Large intestine (tissue), 3 donors: ENCODE data around the gene RRP1B. TPM values are rescaled to one million over a fixed set of nuclear protein-coding genes. Genes with fewer than 3 reads are reported as not detected.
"Not testable (repeated sequence)": the region's sequence is repeated elsewhere in the genome, so short reads cannot be mapped to it uniquely, and the experiment has no call there.

ENCODE experiments used
- DNase-seq, 2 donors: peaks; one replicate each; pipeline versions ENCODE4 v3.0.0 to v3.0.0-alpha.2; 2013
- H3K27ac ChIP-seq: one replicate; pipeline ENCODE4 v1.5.1; 2013; ENCODE audit warnings: low read length
- H3K27me3 ChIP-seq: 2 replicates; pipeline ENCODE4 v1.6.1; 2013; ENCODE audit warnings: low read length; ENCODE audit not compliant: control insufficient read depth, insufficient read depth
- H3K36me3 ChIP-seq: 2 replicates; pipeline ENCODE4 v1.6.1; 2013; ENCODE audit warnings: low read length; ENCODE audit not compliant: control insufficient read depth, insufficient read depth
- H3K4me1 ChIP-seq: one replicate; pipeline ENCODE4 v1.6.1; 2013; ENCODE audit warnings: low read length; ENCODE audit not compliant: control insufficient read depth, insufficient read depth
- H3K4me3 ChIP-seq: one replicate; pipeline ENCODE4 v1.5.1; 2013; ENCODE audit warnings: low read length
- H3K9me3 ChIP-seq: one replicate; pipeline ENCODE4 v1.6.1; 2013; ENCODE audit warnings: mild to moderate bottlenecking, low read depth, low read length, moderate library complexity; ENCODE audit not compliant: control insufficient read depth
- WGBS: methylation state at CpG from one replicate; pipeline ENCODE4 v1.1.5; 2013; ENCODE audit warnings: low lambda C conversion rate; ENCODE audit not compliant: insufficient coverage; 5-methylcytosine and 5-hydroxymethylcytosine counted together
- polyA plus RNA-seq: library from polyadenylated mRNA; unstranded; fragments of 120-200 nt; gene quantifications from one replicate; pipeline ENCODE4 v1.2.1, GENCODE V29; 2013

Gene RRP1B
- polyA plus RNA-seq, 1 donor = 21.1 TPM

DNA sequence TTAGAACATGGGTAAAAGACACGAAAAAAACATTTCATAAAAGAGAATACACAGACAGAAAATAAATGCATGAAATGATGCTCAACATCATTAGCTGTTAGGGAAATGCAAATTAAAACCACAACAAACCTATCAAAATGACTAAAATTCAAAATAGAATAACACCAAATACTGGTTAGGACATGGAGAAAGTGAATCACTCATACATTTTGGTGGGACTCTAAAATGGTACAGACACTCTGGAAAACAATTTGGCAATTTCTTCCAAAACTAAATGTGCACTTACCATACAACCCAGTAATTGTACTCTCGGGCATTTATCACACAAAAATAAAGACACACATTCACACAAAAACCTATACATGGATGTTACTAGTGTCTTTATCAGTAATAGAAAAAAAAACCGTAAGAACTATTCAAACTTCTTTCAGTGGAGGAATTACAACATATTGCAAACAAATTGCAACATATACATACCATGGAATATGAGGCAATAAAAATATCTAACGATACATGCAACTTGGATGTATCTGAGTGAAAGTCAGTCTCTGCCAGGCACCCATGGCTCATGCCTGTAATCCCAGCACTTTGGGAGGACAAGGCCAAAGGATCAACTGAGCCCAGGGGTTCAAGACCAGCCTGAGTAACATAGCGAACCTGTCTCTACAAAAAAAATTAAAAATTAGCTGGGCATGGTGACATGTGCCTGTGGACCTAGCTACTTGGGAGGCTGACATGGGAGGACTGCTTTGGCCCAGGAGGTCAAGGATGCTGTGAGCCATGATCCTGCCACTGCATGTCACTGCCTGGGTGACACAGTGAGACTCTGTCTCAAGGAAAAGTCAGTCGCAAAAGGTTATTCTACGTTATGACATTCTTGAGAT is 19.6 kb upstream of the RRP1B start:
- no peak overlapping the region for H3K4me3 ChIP-seq
- no peaks in the 10 kb centered on the region for H3K36me3 ChIP-seq
- peaks cover 5% of the 10 kb centered on the region for H3K4me1 ChIP-seq
- peak overlapping the region; percentile 70 for H3K27ac ChIP-seq
- WGBS = 86% methylated on average over 1 of the region's 7 CpGs
- H3K27me3 ChIP-seq = no peaks in the 10 kb centered on the region
- peak; percentile 57 to 81 for DNase-seq
- peaks cover 5% of the 10 kb centered on the region for H3K9me3 ChIP-seq

DNA sequence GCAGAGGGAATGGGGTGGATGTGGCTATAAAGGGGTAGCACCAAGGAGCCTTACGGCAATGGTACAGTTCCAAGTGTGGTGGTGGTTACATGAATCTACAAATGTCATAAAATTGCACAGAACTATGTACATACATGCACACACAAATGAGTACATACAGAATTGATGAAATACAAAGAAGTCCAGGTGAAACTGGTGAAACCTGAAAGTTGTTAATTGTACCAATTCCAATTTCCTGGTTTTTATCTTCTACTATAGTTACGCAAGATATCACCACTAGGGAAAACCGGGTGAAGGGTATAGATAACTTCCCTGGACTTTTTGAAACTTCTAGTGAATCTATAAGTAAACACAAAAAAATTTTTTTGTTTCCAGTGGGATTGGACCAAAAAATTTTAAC is 19.0 kb upstream of the RRP1B start:
- 24% methylated on average over 2 of the region's 3 CpGs for WGBS
- Histone ChIP-seq H3K27ac (peak overlapping the region; percentile 70), H3K36me3 (no peaks in the 10 kb centered on the region), H3K9me3 (peaks cover 5% of the 10 kb centered on the region), H3K27me3 (no peaks in the 10 kb centered on the region), H3K4me3 (no peak overlapping the region), H3K4me1 (peaks cover 5% of the 10 kb centered on the region)
- DNase-seq = peak in 1 of 2 donors; percentile 70

DNA sequence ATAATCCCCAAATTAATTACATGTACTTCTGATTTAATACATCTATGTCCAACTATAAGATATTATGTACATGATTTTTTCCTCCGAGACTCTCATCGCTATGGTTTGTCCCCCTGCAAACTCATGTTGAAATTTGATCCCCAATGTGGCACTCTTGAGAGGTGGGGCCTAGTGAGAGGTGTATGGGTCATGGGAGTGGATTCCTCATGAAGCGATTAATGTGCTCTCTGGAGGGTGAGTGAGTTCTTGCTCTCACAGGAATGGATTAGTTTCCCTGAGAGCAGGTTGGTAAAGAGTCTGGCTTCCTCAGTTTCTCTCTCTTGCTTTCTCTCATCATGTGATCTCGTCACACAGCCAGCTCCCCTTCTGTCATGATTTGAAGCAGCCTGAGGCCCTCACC is 16.2 kb upstream of the RRP1B start:
- Histone ChIP-seq H3K4me3 (no peak overlapping the region), H3K27ac (no peak overlapping the region), H3K36me3 (no peaks in the 10 kb centered on the region), H3K9me3 (peaks cover 5% of the 10 kb centered on the region), H3K27me3 (no peaks in the 10 kb centered on the region), H3K4me1 (peaks cover 15% of the 10 kb centered on the region)
- 93% methylated on average over 3 of the region's 4 CpGs for WGBS
- no peak for DNase-seq

DNA sequence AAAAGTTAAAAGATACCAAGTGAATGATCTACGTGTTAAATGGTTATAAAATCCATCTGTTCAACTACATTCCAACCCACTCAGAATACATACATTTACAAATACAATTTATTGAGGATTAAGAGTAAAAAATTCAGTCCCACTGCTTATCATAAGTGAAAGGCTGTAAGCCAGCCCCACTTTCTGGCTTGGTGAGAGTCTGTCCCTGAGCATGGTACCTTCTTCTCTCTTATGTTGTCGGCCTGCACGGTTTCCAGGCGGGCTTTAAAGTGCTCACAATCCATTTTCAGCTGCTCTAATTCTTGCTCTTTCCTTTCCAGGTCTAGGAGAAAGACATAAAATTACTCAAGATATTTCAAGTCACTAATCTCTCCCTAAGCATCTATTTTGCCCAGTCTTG is 15.3 kb upstream of the RRP1B start:
- 90% methylated on average over 2 of the region's 4 CpGs for WGBS
- H3K4me1 ChIP-seq = peaks cover 15% of the 10 kb centered on the region
- H3K27ac ChIP-seq = no peak overlapping the region
- no peaks in the 10 kb centered on the region for H3K36me3 ChIP-seq
- H3K9me3 ChIP-seq = peaks cover 5% of the 10 kb centered on the region
- no peak overlapping the region for H3K4me3 ChIP-seq
- H3K27me3 ChIP-seq = no peaks in the 10 kb centered on the region
- DNase-seq = no peak

DNA sequence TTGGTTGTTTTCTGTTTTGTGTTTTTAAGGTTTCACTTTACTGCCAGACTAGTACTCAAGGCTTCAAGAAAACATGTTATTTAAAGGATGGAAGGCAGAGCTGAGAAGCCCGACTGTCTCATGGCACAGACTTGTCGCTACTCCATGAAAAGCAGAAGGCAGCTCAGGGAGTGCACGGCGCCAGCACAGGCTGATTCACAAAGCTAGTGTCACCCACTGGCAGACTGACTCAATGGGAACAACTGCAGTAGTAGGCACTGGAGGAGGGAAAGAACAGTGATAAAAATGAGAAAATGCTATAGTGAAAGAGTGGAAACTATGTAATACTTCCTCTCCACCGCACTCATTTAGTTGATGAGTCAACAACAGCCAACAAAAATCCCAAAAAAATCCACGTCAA is 14.8 kb upstream of the RRP1B start:
- DNase-seq = no peak
- no peak overlapping the region for H3K27ac ChIP-seq
- H3K27me3 ChIP-seq = no peaks in the 10 kb centered on the region
- H3K36me3 ChIP-seq = no peaks in the 10 kb centered on the region
- WGBS = no CpG with 5 or more reads among the region's 6 CpGs
- peaks cover 15% of the 10 kb centered on the region for H3K4me1 ChIP-seq
- peaks cover 5% of the 10 kb centered on the region for H3K9me3 ChIP-seq
- H3K4me3 ChIP-seq = no peak overlapping the region

DNA sequence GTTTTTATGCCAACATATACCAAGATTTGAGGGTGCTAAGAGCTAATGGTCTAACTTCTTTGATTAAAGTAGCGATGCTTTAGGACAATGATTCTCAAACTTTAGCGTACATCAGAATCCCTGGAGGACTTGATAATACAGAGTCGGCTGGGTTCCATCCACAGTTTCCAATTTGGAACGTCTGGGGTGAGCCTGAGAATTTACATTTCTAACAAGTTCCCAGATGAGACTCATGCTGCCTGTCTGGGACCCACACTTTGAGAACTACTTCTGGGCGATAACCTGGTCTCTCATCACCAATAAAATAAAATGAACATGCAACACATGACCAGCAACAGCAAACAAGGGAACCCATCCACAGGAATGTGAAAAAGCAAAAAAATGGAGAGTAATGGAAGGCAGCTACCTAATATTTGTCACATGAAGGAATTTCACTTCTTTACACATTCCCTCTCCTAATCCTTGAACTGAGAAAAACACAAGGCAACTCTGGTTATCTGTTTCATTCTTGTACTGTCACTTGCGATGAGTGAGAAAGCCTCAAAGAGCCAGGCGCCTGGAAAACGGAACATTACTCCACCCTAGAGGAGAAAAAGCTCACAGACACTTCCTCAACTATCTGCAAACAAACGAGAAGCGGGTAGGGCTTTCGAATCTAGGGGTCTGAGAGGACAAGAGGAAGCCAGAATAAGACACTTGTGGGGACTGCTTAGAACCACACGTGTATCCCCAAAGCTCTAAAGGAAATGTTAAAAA is 14.0 kb upstream of the RRP1B start:
- no peak overlapping the region for H3K4me3 ChIP-seq
- no peaks in the 10 kb centered on the region for H3K36me3 ChIP-seq
- peaks cover 10% of the 10 kb centered on the region for H3K4me1 ChIP-seq
- H3K27me3 ChIP-seq = no peaks in the 10 kb centered on the region
- 60% methylated on average over 1 of the region's 12 CpGs for WGBS
- H3K27ac ChIP-seq = peak overlapping the region; percentile 64
- peak; percentile 74 to 85 for DNase-seq
- peaks cover under 1% of the 10 kb centered on the region for H3K9me3 ChIP-seq

DNA sequence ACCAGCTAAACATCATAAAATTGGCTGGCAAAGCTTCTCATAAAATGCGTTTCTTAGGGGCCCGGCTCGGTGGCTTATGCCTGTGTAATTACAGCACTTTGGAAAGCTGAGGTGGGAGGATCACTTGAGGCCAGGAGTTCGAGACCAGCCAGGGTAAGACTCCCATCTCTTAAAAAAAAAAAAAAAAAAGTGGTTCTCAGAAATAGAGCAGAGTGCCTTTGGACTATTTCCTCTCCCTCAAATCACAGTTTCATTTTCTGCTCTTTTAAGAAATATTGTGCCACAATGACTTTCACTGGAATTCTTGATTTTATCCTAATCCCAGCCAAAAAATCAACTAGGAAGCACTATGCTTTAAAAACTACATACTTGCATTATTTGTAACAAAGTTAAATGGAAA is 13.4 kb upstream of the RRP1B start:
- H3K36me3 ChIP-seq = no peaks in the 10 kb centered on the region
- H3K9me3 ChIP-seq = no peaks in the 10 kb centered on the region
- H3K4me3 ChIP-seq = no peak overlapping the region
- no peak for DNase-seq
- H3K27me3 ChIP-seq = no peaks in the 10 kb centered on the region
- no CpG with 5 or more reads among the region's 4 CpGs for WGBS
- peak overlapping the region; percentile 64 for H3K27ac ChIP-seq
- H3K4me1 ChIP-seq = peaks cover 10% of the 10 kb centered on the region

DNA sequence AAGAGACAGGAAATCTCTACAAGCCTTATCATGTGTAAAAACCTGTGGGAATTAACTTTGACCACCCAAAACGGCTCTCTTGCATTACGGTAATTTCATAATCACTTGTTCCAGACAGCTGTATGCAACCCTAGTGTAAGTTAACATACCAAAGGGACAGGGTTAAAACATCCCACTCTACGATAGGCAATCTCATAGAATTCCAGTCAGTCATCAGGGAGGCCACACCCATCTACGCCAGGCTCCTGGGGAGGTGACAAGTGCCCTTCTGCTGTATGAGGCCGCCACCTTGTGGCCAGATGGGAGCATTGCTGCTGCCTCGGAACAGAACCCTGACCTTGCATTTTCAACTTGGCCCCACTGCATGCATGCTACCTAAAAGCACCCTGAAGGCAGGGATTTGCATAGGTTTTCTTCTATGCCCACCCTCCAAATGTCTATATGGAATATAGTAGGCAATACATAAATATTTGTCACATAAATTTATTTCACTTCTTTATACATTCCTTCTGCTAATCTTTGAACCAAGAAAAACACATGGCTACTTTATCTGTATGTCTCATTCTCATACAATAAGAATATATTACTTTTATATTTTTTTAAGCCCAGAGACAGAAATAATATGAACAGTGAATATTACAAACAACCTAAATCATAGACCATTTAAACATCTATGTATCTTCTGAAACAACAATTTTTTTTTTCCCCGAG is 12.7 kb upstream of the RRP1B start:
- WGBS = 100% methylated on average over 1 of the region's 7 CpGs
- no peaks in the 10 kb centered on the region for H3K36me3 ChIP-seq
- H3K4me3 ChIP-seq = no peak overlapping the region
- H3K4me1 ChIP-seq = peaks cover 10% of the 10 kb centered on the region
- no peaks in the 10 kb centered on the region for H3K9me3 ChIP-seq
- DNase-seq = peak; percentile 91 to 93
- H3K27ac ChIP-seq = peak overlapping the region; percentile 64
- no peaks in the 10 kb centered on the region for H3K27me3 ChIP-seq

DNA sequence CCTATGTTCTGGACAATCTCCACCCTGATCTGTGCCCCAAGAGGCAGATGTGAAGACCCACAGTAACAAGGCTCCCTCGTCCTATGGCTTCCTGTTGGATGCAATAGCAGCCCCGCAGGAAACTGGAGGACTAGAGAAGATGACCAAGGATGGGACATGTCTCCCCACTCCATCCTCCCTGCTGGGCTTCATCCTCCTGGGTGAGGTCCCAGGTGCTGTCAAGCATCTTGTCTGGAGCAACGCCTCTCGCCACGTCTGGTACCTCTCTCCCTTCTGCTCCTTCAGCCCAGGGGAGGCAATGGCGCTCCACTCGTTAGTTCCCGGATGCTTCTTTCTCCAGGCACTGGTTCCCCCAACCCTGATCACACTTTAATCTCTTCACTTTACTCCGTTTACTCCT is 11.2 kb upstream of the RRP1B start:
- H3K36me3 ChIP-seq = no peaks in the 10 kb centered on the region
- no peaks in the 10 kb centered on the region for H3K27me3 ChIP-seq
- 84% methylated on average over 7 of the region's 9 CpGs for WGBS
- no peak overlapping the region for H3K4me3 ChIP-seq
- no peak for DNase-seq
- peaks cover 10% of the 10 kb centered on the region for H3K4me1 ChIP-seq
- no peak overlapping the region for H3K27ac ChIP-seq
- no peaks in the 10 kb centered on the region for H3K9me3 ChIP-seq

DNA sequence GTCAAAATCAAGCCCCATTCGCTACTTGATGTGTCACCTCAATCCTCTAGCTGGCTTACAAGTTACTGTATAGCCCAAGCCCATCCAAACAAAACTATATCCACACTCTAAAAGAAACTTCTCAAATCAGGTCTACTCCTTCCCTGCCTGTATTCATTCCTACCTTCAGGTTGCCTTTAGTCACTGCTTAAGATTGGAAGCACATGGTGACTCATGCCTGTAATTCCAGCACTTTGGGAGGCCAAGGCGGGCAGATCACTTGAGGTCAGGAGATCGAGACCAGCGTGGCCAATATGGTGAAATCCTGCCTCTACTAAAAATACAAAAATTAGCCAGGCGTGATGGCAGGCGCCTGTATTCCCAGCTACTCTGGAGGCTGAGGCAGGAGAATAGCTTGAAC is 7.4 kb upstream of the RRP1B start:
- not testable (repeated sequence) for H3K36me3 ChIP-seq, H3K9me3 ChIP-seq, H3K27ac ChIP-seq, H3K27me3 ChIP-seq, H3K4me1 ChIP-seq, H3K4me3 ChIP-seq, DNase-seq
- WGBS = 92% methylated on average over 2 of the region's 6 CpGs
